Ishikawa (cell line): ENCODE results near the gene KLHL14.
A peak's percentile ranks its signal among the peaks of the same experiment; 100 is the strongest.

Experiments used
- CEBPB ChIP-seq: IDR thresholded peaks from 2 replicates; pipeline ENCODE4 v1.6.1; 2012
- EP300 ChIP-seq: IDR thresholded peaks from 2 replicates; pipeline ENCODE4 v1.6.1; 2012; ENCODE audit warnings: borderline replicate concordance
- FOXM1 ChIP-seq: IDR thresholded peaks from 2 replicates; pipeline ENCODE4 v1.6.1; 2012; ENCODE audit warnings: low read depth, borderline replicate concordance
- REST ChIP-seq: IDR thresholded peaks from 2 replicates; pipeline ENCODE4 v1.6.1; 2012; ENCODE audit warnings: low read depth, mild to moderate bottlenecking
- TAF1 ChIP-seq: IDR thresholded peaks from 2 replicates; pipeline ENCODE4 v1.6.1; 2012; ENCODE audit warnings: low read depth, mild to moderate bottlenecking
- TEAD4 ChIP-seq: IDR thresholded peaks from 2 replicates; pipeline ENCODE4 v1.6.1; 2012
- USF1 ChIP-seq: IDR thresholded peaks from 2 replicates; pipeline ENCODE4 v1.6.1; 2012
- TF ChIP-seq, protein P1 (sequence below): IDR thresholded peaks from 2 replicates; pipeline ENCODE4 v1.6.1; 2012

DNA sequence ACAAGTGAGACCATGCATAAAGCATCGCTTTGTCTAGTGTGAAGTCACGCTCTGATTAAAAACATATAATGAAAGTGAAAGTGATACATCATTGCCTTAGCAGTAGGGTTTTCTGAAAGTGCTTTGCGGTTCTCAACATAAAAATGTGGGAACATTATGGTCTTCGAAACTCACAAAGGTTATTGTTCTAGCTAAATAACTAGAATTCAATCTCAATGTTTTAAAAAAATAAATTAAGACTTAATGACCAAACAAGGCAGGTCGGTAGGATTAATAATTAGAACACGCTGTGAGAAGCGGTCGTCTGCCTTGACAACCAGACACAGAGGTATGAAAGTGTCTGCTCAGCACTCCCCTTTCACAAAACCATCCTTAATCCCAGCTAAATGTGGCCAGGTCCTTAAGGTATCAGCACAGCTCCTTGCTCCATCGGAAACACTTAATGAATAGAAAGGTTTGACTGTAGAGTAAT, 42.2 kb downstream of the KLHL14 start:
- TF ChIP-seq USF1 (no peak), CEBPB (no peak), REST (no peak), FOXM1 (no peak), TEAD4 (no peak), EP300 (0 out of 2 replicates have a peak, but pooled peaks have one; percentile 23), TAF1 (no peak)
- TF ChIP-seq, protein P1, sequence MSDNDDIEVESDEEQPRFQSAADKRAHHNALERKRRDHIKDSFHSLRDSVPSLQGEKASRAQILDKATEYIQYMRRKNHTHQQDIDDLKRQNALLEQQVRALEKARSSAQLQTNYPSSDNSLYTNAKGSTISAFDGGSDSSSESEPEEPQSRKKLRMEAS, result no peak
